HTERT RPE-1 (cell line): ENCODE data around the gene TEPSIN.

Experiments
- in situ Hi-C: fragments of 300-500 bp; cut with MboI; formaldehyde crosslinking; loops from 4 replicates; pipeline ENCODE4 v1.14.3; 2020; ENCODE audit warnings: low sequenced_read_pairs

The TEPSIN gene

GRCh38 chr17:81270279-81270678 is 31.4 kb upstream of the TEPSIN start:
- in situ Hi-C loops, result no loop called here

- in situ Hi-C loops, result no loop called here
Observed at GRCh38 chr17:81267390-81268067, 28.7 kb upstream of the TEPSIN start.

GRCh38 chr17:81265576-81265975 is 26.7 kb upstream of the TEPSIN start:
- in situ Hi-C loops, result no loop called here

- in situ Hi-C loops, result no loop called here
Observed at GRCh38 chr17:81264640-81265039, 25.8 kb upstream of the TEPSIN start.

DNA sequence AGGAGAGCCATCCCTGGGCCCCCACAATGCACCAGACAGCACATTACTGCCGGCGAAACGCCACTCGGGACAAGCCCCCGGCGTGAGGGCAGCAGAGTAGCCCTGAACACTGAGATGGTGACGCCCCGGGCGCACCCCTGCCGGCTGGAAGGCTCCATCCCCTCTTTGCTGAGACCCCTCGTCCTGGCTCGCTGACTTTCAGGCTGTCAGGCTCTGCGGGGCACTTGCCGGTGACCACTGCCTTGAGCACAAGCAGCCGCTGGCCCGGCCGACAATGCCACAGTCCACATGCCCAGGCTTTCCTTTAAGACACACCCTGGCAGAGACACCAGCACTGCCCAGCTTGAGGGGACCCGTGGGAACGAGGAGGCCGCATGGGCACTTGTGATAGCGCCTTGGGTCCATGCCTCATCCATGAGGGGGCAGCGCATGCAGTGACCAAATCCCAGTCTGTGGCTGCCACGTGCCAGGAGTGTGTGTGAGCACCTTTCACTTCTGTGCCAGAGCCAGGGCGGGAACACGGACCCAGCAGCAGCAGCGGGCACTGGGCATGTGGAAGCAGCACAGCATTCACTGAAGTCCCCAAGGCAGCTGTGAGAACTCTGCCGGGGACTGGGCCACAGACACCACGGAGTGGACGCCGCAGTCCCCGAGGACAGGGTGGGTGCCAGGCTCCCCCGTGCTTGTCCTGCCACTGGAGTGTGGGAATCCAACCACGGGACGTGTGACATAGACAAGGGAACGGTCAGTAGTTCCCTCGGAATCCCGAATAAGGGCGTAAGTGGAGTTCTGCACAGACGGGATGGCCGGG is 24.7 kb upstream of the TEPSIN start:
- in situ Hi-C loops, result no loop called here

DNA sequence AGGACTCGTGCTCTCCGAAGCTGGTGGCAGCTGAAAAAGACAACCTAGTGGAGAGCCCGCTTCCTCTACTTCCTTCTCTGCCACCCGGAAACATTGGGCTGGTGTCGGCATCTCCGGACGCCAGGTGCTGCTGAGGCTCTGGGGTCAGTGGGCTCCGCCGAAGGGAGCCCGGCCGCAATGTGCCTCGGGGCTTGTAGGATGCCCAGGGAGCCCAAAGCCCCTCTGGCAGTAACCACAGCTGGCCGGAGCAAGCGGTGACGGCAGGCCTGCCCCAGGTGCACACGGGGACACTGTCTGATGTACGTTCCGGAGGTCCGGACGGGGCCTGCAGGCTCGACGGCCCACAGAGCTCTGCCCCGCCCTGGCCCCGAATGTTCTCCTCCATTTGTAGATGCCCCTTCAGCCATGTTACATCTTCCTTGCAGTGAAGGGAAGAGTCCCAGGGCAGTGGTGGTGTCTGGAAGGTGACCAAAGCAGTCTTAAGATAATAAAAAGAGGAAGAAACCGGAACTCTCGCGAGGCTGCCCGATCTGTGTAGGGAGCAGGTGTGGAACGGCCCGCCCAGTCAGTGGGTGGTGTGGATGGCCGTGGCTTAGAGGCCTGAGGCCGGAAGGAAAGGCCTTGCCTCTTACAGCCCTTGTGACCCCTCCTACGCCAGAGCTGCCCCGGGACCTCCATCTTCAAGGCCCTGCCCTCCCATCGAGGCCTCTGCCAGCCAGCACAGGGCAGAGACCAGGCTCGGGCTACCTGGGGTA is 22.9 kb upstream of the TEPSIN start:
- in situ Hi-C loops, result no loop called here

DNA sequence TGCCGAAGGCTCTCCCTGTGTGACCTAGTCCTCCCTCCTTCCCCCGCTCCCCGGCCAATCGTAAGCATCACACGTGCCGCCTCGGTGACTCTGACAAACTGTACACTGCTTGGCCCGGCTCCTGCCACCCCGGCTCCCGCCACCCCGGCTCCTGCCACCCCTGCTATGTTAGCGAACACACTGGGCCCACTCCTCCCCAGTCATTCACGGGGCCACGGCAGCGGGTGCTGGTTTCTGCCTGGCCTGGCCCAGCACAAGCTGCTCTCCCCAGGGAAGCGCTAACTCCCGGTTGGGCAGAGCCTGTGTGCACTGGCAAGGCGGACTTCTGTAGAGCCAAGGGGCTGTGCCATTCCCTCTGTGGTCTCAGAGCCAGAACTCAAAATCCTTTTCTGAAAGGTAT is 22.2 kb upstream of the TEPSIN start:
- in situ Hi-C loops, result no loop called here

GRCh38 chr17:81260641-81261040 is 21.8 kb upstream of the TEPSIN start:
- in situ Hi-C loops, result no loop called here

- in situ Hi-C loops, result no loop called here
Observed at GRCh38 chr17:81260171-81260570, 21.3 kb upstream of the TEPSIN start.

DNA sequence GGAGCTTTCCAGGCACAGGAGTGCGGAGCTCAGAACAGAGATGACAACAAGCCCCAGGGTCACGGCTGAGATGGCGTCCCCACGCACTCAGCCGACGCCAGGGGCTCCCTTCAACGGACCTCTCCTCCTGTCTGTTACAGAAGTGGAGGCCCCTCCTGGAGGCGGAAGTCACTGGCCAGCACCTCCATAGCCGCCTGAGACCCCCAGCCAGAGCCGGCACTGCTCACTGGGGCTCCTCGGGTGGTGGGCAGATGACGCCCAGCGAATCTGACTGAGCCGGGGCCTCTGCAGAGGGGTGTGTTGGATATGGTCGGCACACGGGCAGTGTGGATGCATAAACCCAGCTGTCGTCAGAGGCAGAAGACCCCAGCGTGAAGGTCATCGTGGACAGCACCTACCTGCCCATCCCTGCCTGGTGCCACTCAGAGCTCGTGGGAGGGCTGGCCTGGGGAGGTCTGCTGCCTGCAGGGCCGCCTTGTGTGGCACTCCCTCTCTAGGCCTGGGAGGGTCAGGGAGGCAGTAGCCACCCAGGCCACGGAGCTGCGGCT is 20.3 kb upstream of the TEPSIN start:
- in situ Hi-C loops, result no loop called here

DNA sequence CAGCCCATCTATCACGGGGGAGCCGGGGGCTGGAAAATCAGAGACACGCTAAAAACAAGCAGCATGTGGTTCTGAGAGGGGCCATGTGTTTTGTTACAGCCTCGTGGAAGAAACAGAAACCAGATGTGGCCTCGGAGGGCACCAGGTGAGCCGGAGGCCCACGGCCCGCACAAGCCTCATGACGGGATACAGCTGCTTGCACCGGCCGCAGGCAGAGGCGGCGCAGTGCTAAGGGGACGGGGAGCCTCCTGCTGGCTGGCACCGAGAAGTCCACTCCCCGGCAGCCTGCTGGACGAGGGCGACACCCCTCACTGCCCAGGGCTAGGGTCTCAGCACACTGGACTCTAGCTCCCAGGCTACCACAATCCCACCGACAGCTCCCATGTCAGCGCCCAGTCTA is 19.4 kb upstream of the TEPSIN start:
- in situ Hi-C loops, result no loop called here

GRCh38 chr17:81257533-81257932 is 18.7 kb upstream of the TEPSIN start:
- in situ Hi-C loops, result no loop called here

DNA sequence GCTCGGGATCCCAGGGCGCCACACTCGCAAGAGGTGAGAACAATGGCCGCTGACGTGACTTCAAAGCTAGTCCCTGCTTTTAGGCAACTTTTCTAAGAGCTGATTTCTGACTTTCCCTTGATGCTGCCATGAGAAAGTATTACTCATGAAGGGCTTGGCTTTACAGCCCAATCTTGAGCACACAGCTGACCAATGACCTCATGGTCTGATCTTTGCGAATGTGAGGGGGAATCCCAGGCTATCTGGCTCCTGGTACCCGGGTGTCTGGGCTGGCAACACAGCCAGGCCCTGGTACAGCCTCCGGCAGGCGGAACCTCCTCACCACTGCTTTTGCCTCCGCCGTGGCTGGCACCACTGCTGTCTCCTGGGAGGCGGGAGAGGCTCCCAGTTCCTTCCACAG is 17.8 kb upstream of the TEPSIN start:
- in situ Hi-C loops, result no loop called here

DNA sequence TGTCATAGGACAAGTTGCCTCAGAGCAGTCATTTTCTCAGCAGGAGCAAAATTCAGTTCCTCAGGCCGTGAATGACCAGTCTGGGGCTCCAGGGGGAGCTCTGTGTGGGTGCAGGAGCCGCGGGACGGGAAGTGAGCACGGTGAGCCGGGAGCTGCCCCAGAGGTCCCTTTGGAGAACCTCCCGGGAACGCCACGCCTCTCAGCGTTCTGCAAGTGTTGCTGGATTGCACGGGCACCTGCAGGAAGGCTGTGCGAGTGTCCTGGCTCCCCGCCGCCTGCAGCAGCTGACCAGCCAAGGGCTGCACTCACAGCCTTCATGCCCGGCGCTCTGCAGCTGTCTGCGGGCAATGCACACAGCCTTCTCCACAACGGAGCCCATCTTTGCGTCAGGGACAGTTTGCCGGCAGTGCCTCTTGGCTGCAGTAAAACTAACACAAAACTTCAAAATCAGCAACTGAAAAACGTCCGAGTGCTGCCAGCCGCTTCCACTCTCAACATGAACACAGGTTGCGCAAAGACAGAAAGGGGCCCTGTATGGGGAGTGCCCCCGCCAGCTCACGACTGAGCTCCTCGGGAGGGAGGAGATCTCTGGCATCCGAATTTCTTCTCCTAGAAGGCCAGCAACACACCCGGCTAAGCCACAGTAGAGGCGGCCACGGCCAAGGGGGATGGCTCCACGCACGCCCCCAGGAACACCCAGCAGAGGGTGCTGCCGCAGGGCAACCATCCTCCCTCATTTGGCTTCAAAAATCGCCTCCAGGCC is 16.3 kb upstream of the TEPSIN start:
- in situ Hi-C loops, result no loop called here

DNA sequence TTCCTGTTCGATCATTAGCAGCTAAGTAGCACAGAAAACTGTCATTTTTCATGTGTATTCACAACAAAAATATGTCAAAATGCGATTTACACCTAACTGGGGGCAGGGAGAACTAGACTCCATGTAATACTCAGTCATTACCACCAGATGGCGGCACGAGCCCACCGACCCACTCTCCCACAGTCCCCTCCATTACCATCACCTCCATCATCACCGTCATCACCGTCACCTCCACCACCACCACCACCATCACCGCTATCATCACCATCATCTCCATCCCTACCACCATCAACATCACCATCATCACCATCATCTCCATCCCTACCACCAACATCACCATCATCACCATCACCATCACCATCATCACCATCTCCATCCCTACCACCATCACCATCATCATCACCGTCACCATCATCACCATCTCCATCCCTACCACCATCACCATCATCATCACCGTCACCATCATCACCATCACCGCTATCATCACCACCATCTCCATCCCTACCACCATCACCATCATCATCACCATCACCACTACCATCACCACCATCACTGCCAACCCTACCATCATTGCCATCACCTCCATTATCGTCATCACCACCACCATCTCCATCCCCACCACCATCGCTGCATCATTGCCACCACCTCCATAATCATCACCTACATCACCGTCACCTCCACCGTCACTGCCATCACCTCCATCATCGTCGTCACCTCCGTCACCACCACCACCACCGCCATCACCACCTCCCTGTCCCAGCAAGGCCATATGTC is 14.7 kb upstream of the TEPSIN start:
- in situ Hi-C loops, result no loop called here

DNA sequence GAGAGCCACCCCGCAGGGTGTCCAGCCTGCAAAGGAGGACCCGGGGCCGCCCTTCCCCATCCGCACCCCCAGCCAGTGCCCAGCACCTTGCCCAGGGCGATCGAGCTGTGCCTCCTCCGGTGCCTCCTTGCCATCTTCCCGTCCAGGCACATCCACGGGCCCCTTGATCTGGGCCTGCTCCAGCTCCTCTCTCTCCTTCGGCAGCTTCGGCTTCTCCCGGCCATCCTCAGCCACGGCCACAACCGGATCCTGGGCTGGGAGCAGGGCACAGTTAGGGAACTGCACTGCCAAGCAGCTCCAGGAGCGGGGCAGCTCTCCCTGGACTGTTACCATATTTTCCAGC is 14.1 kb upstream of the TEPSIN start:
- in situ Hi-C loops, result no loop called here

GRCh38 chr17:81252326-81252986 is 13.6 kb upstream of the TEPSIN start:
- in situ Hi-C loops, result no loop called here

GRCh38 chr17:81251709-81252301 is 12.9 kb upstream of the TEPSIN start:
- in situ Hi-C loops, result no loop called here

DNA sequence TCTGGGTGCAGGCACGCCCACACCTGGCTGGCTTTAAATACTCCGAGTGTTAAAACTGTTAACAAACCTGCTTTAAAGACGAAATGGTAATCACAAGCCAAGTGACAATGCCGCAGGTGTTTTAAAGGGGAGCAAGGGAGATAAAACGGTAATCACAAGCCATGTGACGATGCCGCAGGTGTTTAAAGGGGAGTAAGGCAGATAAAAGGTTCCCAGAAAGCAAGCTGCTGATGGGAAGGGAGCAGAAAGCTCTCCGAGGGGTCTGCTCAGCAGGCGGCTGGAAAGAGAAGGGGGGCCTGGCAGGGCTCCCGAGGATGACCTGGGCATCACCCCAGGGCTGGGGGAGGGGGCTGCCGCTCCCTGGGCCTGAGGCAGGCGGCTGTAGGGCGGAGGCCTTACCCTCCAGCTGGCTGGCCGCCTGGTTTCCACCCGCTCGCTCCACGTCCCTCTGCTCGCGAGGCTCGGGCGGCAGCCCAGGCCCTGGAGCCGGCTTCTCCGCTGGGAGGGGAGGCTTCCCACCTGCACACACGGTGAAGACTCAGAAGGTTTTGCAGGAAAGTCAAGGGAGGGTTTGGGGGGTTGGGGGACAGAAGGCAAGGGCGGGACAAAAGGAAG is 12.3 kb upstream of the TEPSIN start:
- in situ Hi-C loops, result no loop called here
